ENCODE results near the gene E2F1.

The E2F1 gene

DNA sequence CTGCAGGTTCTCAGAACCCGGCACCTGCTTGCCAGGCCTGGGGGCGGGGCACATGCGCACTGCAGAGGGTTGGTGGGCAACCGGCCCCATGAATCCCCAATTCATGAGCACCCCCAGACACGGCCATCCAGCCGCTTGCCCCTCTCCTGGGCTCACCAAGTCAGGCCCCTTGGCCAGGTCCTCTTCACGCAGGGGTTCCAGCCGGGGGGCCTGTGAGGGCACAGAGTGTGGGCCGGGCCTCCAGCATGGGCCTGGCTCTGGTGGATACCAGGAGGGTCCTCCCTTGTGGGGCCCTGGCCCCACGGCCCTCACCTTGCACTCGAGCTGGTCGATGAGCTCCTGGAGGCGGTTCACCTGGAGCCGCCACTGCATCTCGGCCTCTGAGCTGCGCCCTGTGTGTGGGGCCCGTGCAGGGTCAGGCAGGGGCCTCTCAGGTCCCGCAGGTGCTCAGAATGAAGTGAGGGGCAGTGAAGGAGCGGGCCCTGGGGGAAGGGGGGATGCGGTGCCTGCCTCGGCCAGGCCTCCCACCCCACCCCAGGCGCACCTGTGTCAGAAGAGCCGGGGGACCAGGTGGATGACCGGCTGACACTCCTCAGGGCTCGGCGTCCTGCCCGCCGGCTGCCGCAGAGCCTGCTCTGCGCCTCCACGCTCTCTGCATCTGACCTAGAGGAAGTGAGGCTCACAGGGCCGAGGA is 26.7 kb downstream of the E2F1 start:
- no peaks in the 10 kb centered on the region for H3K9me3 ChIP-seq (ENCODE audit: insufficient read depth, low read depth, low read length)
- H3K9ac ChIP-seq (ENCODE audit: low read depth, low read length): no peak overlapping the region
- H3K27me3 ChIP-seq (ENCODE audit: insufficient read depth, low read length): no peaks in the 10 kb centered on the region
- peaks cover 4% of the 10 kb centered on the region; the same call in 1 of the 2 replicates for H3K4me1 ChIP-seq (ENCODE audit: insufficient read depth, low read length)
- no peak overlapping the region for H3K4me3 ChIP-seq (ENCODE audit: low read length)
- H3K36me3 ChIP-seq (ENCODE audit: insufficient read depth, low read length): peaks cover 16% of the 10 kb centered on the region; the same call in 1 of the 2 replicates
- WGBS: 95% methylated on average over 32 of the region's 32 CpGs
- H3K27ac ChIP-seq (ENCODE audit: low read depth, low read length): no peak overlapping the region

DNA sequence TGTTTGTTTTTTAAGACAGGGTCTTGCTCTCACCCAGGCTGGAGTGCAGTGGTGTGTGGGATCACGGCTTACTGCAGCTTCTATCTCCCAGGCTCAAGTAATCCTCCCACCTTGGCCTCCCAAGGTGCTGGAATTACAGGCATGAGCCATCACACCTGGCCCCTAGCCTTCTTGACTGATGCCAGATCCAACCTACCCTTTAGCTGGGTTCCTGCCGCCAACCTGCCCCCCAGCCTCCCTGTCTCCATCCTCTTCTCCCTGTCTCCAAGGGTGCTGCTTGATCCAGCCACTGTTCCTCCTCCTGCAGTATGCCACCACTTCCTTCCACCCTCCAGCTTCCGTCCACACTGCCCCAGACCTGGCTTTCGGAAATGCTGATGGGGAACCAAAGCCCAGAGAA is 27.3 kb downstream of the E2F1 start:
- WGBS: 93% methylated on average over 4 of the region's 4 CpGs
- Histone ChIP-seq H3K9me3 (ENCODE audit: insufficient read depth, low read depth, low read length) (no peaks in the 10 kb centered on the region), H3K4me1 (ENCODE audit: insufficient read depth, low read length) (peaks cover 4% of the 10 kb centered on the region; the same call in 1 of the 2 replicates), H3K27me3 (ENCODE audit: insufficient read depth, low read length) (no peaks in the 10 kb centered on the region), H3K27ac (ENCODE audit: low read depth, low read length) (no peak overlapping the region), H3K4me3 (ENCODE audit: low read length) (no peak overlapping the region), H3K36me3 (ENCODE audit: insufficient read depth, low read length) (peaks cover 16% of the 10 kb centered on the region; the same call in 1 of the 2 replicates), H3K9ac (ENCODE audit: low read depth, low read length) (no peak overlapping the region)

DNA sequence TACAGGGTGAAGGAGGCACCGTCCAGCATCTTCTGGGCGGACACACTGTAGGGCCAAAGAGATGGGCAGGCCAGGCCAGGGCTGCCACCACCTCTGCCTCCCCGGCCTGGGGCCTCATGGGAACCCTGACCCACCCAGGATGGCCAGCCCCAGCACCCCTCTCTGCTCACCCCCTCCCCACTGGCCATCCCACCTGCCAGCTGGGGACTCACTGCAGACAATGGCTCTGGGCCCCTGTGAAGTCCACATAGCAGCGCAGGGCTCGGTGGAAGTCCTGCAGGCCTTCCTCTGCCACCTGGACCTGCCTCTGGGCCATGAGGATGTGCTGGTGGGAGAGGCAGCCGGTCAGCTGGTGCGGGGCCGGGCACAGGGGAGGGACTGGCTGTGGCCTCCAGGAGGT is 27.7 kb downstream of the E2F1 start:
- H3K4me1 ChIP-seq (ENCODE audit: insufficient read depth, low read length): peaks cover 6% of the 10 kb centered on the region; the same call in 1 of the 2 replicates
- no peaks in the 10 kb centered on the region for H3K9me3 ChIP-seq (ENCODE audit: insufficient read depth, low read depth, low read length)
- H3K36me3 ChIP-seq (ENCODE audit: insufficient read depth, low read length): peaks cover 16% of the 10 kb centered on the region; the same call in 1 of the 2 replicates
- no peak overlapping the region for H3K27ac ChIP-seq (ENCODE audit: low read depth, low read length)
- 97% methylated on average over 8 of the region's 8 CpGs for WGBS
- H3K27me3 ChIP-seq (ENCODE audit: insufficient read depth, low read length): no peaks in the 10 kb centered on the region
- no peak overlapping the region for H3K4me3 ChIP-seq (ENCODE audit: low read length)
- H3K9ac ChIP-seq (ENCODE audit: low read depth, low read length): no peak overlapping the region

DNA sequence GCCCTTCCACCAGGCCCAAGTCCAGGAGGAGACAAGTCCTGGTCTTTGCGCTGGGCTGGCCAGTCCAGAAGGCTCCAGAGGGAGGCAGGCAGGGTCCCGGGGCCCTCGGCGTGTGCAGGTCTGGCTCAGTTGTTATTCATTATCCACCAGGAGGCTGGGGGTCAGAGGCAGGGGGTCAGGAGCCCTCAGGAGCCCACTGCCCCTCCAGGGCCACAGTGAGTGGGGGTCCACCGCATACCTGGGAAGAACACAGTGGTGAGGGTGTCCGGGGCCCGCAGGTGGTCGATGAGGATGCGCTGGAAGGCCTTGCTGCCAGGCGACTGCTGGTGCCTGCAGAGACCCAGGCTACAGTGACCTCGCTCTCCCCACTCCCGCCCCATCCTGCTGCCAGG is 28.5 kb downstream of the E2F1 start:
- WGBS: 93% methylated on average over 12 of the region's 12 CpGs
- H3K27ac ChIP-seq (ENCODE audit: low read depth, low read length): no peak overlapping the region
- peaks cover 4% of the 10 kb centered on the region; the same call in 1 of the 2 replicates for H3K4me1 ChIP-seq (ENCODE audit: insufficient read depth, low read length)
- no peak overlapping the region for H3K9ac ChIP-seq (ENCODE audit: low read depth, low read length)
- no peak overlapping the region for H3K4me3 ChIP-seq (ENCODE audit: low read length)
- H3K27me3 ChIP-seq (ENCODE audit: insufficient read depth, low read length): no peaks in the 10 kb centered on the region
- H3K9me3 ChIP-seq (ENCODE audit: insufficient read depth, low read depth, low read length): no peaks in the 10 kb centered on the region
- H3K36me3 ChIP-seq (ENCODE audit: insufficient read depth, low read length): peaks cover 16% of the 10 kb centered on the region; the same call in 1 of the 2 replicates

DNA sequence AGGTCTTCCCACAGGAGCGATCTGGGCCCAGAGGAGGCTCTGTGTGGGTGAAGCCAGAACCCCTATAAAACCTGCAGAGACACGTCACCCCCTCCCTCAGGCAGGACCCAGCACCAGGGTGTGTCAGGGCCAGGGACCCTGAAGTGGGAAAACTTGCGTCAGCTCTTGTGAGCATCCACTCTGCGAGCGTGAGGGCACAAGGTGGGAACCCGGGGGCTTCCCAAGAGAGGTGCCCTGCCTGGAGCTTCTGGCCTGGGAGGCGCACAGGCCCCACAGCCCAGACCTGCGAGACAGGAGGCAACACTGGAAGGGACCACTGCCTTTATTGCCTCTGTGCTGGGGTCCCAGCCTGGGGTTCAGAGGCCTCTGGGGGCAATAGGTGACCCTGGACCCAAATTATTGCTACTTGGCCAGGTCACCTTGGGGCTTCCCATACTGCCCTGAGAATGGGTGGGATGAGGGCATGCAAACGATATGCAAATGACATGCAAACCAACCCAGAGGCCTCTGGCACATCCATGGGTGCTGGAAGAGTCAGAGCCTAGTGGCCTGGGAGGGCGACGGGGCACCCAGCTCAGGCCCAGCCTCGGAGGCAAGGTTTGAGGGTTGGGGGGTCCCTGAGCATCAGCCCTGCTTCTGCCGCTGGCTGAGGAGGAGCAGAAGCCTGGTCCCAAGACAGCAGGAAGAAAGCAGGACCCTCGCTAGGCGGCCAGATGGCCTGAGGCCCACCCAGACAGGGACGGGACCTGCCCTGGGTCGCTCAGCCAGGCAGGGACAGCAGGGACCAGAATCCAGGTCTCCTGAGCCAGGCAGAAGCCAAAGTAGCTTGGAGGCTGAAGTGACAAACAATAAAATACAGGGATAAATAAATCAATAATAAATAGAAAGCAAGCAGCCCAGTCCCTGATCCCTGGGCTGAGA is 29.1 kb downstream of the E2F1 start:
- H3K4me3 ChIP-seq (ENCODE audit: low read length): no peak overlapping the region
- H3K27me3 ChIP-seq (ENCODE audit: insufficient read depth, low read length): no peaks in the 10 kb centered on the region
- no peak overlapping the region for H3K9ac ChIP-seq (ENCODE audit: low read depth, low read length)
- peaks cover 16% of the 10 kb centered on the region; the same call in 1 of the 2 replicates for H3K36me3 ChIP-seq (ENCODE audit: insufficient read depth, low read length)
- WGBS: 94% methylated on average over 17 of the region's 17 CpGs
- 0 out of 2 replicates have a peak, but pooled peaks cover 4% of the 10 kb centered on the region for H3K4me1 ChIP-seq (ENCODE audit: insufficient read depth, low read length)
- no peak overlapping the region for H3K27ac ChIP-seq (ENCODE audit: low read depth, low read length)
- H3K9me3 ChIP-seq (ENCODE audit: insufficient read depth, low read depth, low read length): no peaks in the 10 kb centered on the region

DNA sequence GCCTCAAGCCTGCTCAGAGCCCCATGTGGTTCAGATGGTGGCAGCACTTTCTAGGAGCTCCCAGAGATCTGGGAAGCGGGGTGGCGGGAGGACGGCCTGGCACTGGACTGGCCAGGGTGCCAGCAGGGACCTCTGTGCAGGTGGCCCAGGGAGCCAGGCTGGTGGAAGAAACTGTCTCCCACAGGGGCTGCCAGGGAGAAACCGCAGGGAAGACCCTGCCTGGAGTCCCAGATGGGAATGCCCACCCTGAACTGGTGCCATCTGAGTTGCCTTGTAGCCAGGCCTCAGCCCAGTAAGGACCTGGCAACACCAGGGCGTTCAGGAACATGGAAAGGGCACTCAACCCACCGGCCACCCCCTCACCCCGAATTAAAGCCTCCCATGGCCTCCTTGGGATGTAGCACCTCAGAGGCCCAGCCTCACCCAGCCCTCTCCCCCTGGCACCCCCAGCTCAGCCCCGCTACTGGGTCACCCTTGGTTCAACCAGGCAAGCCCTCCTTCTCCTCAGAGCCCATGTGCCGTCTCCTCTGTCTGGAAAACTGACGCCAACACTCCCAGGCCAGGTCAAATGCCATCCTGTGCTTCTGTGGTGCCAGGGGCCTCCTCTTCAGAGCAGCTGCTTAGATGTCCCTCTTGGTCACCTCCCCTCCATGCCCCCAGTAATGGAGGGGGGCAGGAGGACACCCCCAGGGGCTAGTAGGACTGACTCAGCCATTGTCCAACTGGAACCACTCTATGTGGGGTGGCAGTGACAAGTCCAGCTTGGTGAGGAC is 30.0 kb downstream of the E2F1 start:
- Histone ChIP-seq H3K9ac (ENCODE audit: low read depth, low read length) (no peak overlapping the region), H3K4me1 (ENCODE audit: insufficient read depth, low read length) (0 out of 2 replicates have a peak, but pooled peaks cover 4% of the 10 kb centered on the region), H3K4me3 (ENCODE audit: low read length) (no peak overlapping the region), H3K27ac (ENCODE audit: low read depth, low read length) (no peak overlapping the region), H3K9me3 (ENCODE audit: insufficient read depth, low read depth, low read length) (no peaks in the 10 kb centered on the region), H3K36me3 (ENCODE audit: insufficient read depth, low read length) (peaks cover 16% of the 10 kb centered on the region; the same call in 1 of the 2 replicates), H3K27me3 (ENCODE audit: insufficient read depth, low read length) (no peaks in the 10 kb centered on the region)
- 94% methylated on average over 10 of the region's 10 CpGs for WGBS

DNA sequence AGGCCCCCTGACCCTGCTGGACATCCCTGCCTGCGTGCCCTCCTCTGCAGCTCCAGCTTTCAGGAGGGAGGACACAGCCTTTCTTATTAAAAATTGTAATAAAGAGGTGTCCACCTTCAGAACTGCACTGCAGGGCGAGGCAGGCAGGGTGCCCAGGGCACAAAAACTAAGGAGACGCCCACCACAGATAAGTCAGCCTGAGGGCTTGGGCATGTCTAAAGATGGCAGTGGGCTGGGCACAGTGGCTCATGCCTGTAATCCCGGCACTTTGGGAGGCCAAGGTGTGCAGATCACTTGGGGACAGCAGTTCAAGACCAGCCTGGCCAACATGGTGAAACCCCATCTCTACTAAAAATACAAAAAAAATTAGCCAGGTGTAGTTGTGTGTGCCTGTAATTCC is 31.0 kb downstream of the E2F1 start:
- 90% methylated on average over 4 of the region's 4 CpGs for WGBS
- Histone ChIP-seq H3K27ac (ENCODE audit: low read depth, low read length) (no peak overlapping the region), H3K9me3 (ENCODE audit: insufficient read depth, low read depth, low read length) (no peaks in the 10 kb centered on the region), H3K4me1 (ENCODE audit: insufficient read depth, low read length) (0 out of 2 replicates have a peak, but pooled peaks cover 4% of the 10 kb centered on the region), H3K36me3 (ENCODE audit: insufficient read depth, low read length) (peaks cover 16% of the 10 kb centered on the region; the same call in 1 of the 2 replicates), H3K9ac (ENCODE audit: low read depth, low read length) (no peak overlapping the region), H3K27me3 (ENCODE audit: insufficient read depth, low read length) (no peaks in the 10 kb centered on the region), H3K4me3 (ENCODE audit: low read length) (no peak overlapping the region)

DNA sequence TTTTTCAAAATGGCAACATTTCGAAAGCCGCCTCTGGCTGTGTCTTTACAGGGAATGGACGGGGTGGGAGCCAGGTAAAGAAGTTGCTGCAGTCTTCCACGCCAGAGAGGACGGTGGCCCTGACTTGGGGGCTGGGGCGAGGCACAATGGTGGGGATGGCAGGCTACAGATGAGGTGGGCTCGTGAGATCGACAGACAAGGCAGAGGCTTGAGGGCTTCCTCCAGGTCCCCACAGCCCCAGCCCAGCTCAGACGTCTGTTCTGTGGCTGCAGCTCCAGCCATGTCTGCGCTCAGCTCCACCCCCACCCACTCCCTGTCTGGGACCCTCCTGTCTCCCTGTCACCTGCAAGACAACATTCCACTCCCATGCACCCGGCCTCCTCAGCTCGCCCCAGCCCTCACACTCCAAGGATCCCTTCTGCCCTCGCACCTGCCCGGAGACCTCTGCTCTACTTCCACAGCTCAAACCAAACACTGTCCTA is 31.5 kb downstream of the E2F1 start:
- H3K36me3 ChIP-seq (ENCODE audit: insufficient read depth, low read length): peaks cover 16% of the 10 kb centered on the region; the same call in 1 of the 2 replicates
- H3K9me3 ChIP-seq (ENCODE audit: insufficient read depth, low read depth, low read length): no peaks in the 10 kb centered on the region
- 0 out of 2 replicates have a peak, but pooled peaks cover 4% of the 10 kb centered on the region for H3K4me1 ChIP-seq (ENCODE audit: insufficient read depth, low read length)
- no peak overlapping the region for H3K9ac ChIP-seq (ENCODE audit: low read depth, low read length)
- WGBS: 89% methylated on average over 14 of the region's 14 CpGs
- no peak overlapping the region for H3K4me3 ChIP-seq (ENCODE audit: low read length)
- H3K27me3 ChIP-seq (ENCODE audit: insufficient read depth, low read length): no peaks in the 10 kb centered on the region
- no peak overlapping the region for H3K27ac ChIP-seq (ENCODE audit: low read depth, low read length)

DNA sequence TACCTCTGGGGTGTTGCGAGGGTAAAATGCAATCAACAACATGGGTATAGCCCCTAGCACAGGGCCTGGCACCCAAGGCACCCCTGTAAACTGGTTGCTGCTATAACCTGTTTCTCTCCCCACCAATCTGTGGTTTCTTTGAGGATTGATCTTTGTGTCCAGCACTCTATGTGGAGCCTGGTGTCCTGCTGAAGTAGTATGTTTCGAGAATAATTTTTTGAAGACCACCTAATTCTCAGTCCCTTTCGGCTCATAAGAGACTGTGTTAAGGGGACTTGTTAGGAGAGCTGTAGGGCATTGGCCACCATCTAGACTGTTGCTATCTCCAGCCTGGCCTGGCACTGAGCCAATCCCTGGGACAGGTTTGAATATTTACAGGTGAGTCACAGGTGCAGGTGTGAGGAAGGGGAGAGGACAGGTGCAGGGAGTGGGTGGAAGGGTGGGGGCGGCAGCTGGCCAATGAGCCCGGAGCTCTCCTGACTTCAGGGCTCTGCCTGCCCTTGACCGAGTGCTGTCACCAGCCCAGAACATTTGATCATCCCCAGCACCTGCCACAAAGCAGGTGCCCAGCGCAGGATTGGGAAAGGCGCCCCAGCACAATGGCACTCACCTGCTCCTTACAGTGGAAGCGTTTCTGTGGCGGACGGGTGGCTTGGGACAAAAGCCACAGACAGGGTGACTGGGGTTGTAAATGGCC is 32.1 kb downstream of the E2F1 start:
- no peak overlapping the region for H3K9ac ChIP-seq (ENCODE audit: low read depth, low read length)
- H3K36me3 ChIP-seq (ENCODE audit: insufficient read depth, low read length): peaks cover 11% of the 10 kb centered on the region; the same call in 1 of the 2 replicates
- no peaks in the 10 kb centered on the region for H3K27me3 ChIP-seq (ENCODE audit: insufficient read depth, low read length)
- WGBS: 94% methylated on average over 11 of the region's 11 CpGs
- H3K9me3 ChIP-seq (ENCODE audit: insufficient read depth, low read depth, low read length): no peaks in the 10 kb centered on the region
- H3K27ac ChIP-seq (ENCODE audit: low read depth, low read length): no peak overlapping the region
- H3K4me1 ChIP-seq (ENCODE audit: insufficient read depth, low read length): 0 out of 2 replicates have a peak, but pooled peaks cover 4% of the 10 kb centered on the region
- no peak overlapping the region for H3K4me3 ChIP-seq (ENCODE audit: low read length)
